ENCODE data around the gene CIDEB. TPM values are rescaled to one million over a fixed set of nuclear protein-coding genes. Genes with fewer than 3 reads are reported as not detected.

The CIDEB gene
- total and polyA plus RNA-seq, 2 of the 13 experiments (the other 11 are each of a cell fraction or from before 2014, with no cell fraction given): 35.8 to 110 TPM

DNA sequence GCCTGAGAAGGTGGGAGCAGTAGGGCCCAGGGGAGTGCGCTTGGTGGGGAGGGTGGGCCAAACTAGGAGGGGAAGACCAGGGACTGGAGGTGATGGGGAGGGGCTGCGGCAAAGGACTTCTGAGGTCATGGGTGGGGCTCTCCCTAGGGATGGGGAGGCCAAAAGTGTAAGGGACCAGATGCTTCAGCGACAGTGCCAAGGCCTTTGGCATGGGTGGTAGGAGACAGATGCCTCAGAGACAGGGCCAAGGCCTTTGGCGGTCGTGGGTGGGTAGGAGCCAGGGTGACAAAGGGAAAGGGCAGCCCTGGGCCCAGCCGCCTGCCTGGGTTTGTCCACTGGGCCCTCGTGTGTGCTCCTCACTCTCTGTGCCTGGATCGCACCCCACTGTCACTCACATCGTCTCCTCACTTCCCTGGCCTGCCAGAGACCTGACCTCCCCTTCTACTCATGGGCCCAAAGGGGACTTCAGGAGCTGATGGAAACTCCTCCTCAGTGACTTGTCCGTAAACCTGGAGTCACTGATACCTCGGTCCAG, 23.2 kb downstream of the CIDEB start (continued):
- TF ChIP-seq, protein P1, sequence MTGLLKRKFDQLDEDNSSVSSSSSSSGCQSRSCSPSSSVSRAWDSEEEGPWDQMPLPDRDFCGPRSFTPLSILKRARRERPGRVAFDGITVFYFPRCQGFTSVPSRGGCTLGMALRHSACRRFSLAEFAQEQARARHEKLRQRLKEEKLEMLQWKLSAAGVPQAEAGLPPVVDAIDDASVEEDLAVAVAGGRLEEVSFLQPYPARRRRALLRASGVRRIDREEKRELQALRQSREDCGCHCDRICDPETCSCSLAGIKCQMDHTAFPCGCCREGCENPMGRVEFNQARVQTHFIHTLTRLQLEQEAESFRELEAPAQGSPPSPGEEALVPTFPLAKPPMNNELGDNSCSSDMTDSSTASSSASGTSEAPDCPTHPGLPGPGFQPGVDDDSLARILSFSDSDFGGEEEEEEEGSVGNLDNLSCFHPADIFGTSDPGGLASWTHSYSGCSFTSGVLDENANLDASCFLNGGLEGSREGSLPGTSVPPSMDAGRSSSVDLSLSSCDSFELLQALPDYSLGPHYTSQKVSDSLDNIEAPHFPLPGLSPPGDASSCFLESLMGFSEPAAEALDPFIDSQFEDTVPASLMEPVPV (CRISPR knock-in tag; IDR thresholded peaks at IDR 0.05): no peak

DNA sequence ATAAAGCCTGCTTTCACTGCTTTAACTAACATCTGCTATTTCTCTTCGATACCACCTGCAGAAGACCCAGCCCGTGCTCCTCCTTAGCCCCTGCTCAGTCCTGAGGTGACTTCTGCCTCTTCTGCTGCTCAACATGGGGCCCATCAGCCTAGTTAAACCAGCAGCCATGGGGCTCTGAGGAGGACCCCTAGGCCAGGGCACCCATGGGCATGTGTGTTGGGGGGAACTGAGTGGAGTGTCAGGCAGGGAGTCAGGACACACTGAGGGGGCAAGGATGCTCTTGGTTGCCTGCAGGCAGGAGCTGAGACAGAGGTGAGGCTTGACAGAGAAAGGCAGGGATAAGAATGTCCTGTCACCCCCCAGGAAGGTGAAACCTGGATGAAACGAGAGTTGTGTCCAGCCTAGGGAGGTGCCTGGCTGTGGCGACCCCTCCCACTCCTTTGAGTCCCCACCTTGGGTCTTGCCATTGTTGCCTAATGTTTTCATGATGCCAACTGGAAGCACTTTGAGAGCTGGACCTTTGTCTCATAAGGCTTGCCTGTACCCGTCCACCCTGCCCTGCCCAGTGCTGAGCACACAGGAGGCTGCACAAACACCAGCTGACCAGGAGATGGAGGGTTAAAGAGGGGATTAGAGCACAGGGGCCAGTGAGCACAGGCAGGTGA, 23.8 kb downstream of the CIDEB start:
- ATAC-seq (peak; percentile 6), FAIRE-seq (no peak), DNase-seq (ENCODE audit: low spot score) (no peak)
- in situ Hi-C loops (cut with HindIII; ENCODE audit: extremely low pct_ligation_motif_present, low pct_unique_long_range_greater_than_20kb) (no loop called here), intact Hi-C loops (cut with micrococcal nuclease; ENCODE audit: unreplicated experiment) (no loop called here)
- Histone ChIP-seq H3K9me3 (ENCODE audit: low read length) (no peaks in the 10 kb centered on the region), H4K20me1 (ENCODE audit: insufficient read depth, low read length) (no peaks in the 10 kb centered on the region), H3K27ac (ENCODE audit: extremely low read length, insufficient read depth, low read length) (no peak overlapping the region), H3K79me2 (ENCODE audit: insufficient read depth, low read length) (no peaks in the 10 kb centered on the region), H3K4me1 (ENCODE audit: insufficient read depth, low read length) (no peaks in the 10 kb centered on the region), H3K4me2 (ENCODE audit: low read depth, low read length) (no peak overlapping the region), H3K27me3 (ENCODE audit: control insufficient read depth in 1 of 2, insufficient read depth in 2 of 2, low read length in 2 of 2) (no peaks in the 10 kb centered on the region), H2AFZ (ENCODE audit: low read length) (no peak overlapping the region), H3K36me3 (replicated peaks in 1 of 2; ENCODE audit: control insufficient read depth in 1 of 2, insufficient read depth in 2 of 2, low read length in 2 of 2) (no peaks in the 10 kb centered on the region), H3K4me3 (replicated peaks in 1 of 3; ENCODE audit: insufficient read depth in 1 of 3, low read depth in 2 of 3, low read length in 3 of 3) (no peak overlapping the region), H3K9ac (ENCODE audit: insufficient read depth, low read depth, low read length) (no peak overlapping the region)
- ChIA-PET POLR2A (interaction anchor here (1.1 to 2.4 kb wide), 5 partner anchors 10 to 41 kb away, joined by 3 to 23 read pairs (median 6); partner anchors contain the start of genes CIDEB, DHRS1, NOP9 and RABGGTA), CTCF (ENCODE audit: low intra/inter-chr PET ratio, low total read pairs) (no interaction called here)
- 87% methylated on average over 5 of the region's 5 CpGs for WGBS (ENCODE audit: low lambda C conversion rate)
- BruUV-seq (replicated peaks): no TSS peak
- peak; percentile 17; the same call in 1 of the 2 replicates for TF ChIP-seq KAT2B (IDR thresholded peaks at IDR 0.05; ENCODE audit: borderline replicate concordance, low read depth, low read length)
- peak; percentile 25; the same call in 1 of the 2 replicates for TF ChIP-seq BORCS8-MEF2B (CRISPR knock-in tag; IDR thresholded peaks at IDR 0.05)
- no peak for TF ChIP-seq HDAC1 (CRISPR knock-in tag; IDR thresholded peaks at IDR 0.05)
- TF ChIP-seq HNRNPK (IDR thresholded peaks at IDR 0.05; ENCODE audit: low read depth, low read length, poor library complexity, severe bottlenecking): no peak
- TF ChIP-seq ZNF768 (CRISPR knock-in tag; IDR thresholded peaks at IDR 0.05): no peak
- TF ChIP-seq, protein P2, sequence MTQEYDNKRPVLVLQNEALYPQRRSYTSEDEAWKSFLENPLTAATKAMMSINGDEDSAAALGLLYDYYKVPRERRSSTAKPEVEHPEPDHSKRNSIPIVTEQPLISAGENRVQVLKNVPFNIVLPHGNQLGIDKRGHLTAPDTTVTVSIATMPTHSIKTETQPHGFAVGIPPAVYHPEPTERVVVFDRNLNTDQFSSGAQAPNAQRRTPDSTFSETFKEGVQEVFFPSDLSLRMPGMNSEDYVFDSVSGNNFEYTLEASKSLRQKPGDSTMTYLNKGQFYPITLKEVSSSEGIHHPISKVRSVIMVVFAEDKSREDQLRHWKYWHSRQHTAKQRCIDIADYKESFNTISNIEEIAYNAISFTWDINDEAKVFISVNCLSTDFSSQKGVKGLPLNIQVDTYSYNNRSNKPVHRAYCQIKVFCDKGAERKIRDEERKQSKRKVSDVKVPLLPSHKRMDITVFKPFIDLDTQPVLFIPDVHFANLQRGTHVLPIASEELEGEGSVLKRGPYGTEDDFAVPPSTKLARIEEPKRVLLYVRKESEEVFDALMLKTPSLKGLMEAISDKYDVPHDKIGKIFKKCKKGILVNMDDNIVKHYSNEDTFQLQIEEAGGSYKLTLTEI (CRISPR knock-in tag; conservative IDR thresholded peaks at IDR 0.05): no peak
- no peak for TF ChIP-seq ZNF264 (CRISPR knock-in tag; IDR thresholded peaks at IDR 0.05)
- 0 out of 2 replicates have a peak, but pooled peaks have one; percentile 3 for TF ChIP-seq DNMT1 (CRISPR knock-in tag; IDR thresholded peaks at IDR 0.05)
- TF ChIP-seq ZNF549 (CRISPR knock-in tag; IDR thresholded peaks at IDR 0.05): no peak
- TF ChIP-seq AKAP8 (CRISPR knock-in tag; IDR thresholded peaks at IDR 0.05): peak; percentile 18; the same call in 1 of the 2 replicates
- TF ChIP-seq, protein P3, sequence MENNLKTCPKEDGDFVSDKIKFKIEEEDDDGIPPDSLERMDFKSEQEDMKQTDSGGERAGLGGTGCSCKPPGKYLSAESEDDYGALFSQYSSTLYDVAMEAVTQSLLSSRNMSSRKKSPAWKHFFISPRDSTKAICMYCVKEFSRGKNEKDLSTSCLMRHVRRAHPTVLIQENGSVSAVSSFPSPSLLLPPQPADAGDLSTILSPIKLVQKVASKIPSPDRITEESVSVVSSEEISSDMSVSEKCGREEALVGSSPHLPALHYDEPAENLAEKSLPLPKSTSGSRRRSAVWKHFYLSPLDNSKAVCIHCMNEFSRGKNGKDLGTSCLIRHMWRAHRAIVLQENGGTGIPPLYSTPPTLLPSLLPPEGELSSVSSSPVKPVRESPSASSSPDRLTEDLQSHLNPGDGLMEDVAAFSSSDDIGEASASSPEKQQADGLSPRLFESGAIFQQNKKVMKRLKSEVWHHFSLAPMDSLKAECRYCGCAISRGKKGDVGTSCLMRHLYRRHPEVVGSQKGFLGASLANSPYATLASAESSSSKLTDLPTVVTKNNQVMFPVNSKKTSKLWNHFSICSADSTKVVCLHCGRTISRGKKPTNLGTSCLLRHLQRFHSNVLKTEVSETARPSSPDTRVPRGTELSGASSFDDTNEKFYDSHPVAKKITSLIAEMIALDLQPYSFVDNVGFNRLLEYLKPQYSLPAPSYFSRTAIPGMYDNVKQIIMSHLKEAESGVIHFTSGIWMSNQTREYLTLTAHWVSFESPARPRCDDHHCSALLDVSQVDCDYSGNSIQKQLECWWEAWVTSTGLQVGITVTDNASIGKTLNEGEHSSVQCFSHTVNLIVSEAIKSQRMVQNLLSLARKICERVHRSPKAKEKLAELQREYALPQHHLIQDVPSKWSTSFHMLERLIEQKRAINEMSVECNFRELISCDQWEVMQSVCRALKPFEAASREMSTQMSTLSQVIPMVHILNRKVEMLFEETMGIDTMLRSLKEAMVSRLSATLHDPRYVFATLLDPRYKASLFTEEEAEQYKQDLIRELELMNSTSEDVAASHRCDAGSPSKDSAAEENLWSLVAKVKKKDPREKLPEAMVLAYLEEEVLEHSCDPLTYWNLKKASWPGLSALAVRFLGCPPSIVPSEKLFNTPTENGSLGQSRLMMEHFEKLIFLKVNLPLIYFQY (CRISPR knock-in tag; IDR thresholded peaks at IDR 0.05; ENCODE audit: borderline replicate concordance): no peak
- TF ChIP-seq, protein P4, sequence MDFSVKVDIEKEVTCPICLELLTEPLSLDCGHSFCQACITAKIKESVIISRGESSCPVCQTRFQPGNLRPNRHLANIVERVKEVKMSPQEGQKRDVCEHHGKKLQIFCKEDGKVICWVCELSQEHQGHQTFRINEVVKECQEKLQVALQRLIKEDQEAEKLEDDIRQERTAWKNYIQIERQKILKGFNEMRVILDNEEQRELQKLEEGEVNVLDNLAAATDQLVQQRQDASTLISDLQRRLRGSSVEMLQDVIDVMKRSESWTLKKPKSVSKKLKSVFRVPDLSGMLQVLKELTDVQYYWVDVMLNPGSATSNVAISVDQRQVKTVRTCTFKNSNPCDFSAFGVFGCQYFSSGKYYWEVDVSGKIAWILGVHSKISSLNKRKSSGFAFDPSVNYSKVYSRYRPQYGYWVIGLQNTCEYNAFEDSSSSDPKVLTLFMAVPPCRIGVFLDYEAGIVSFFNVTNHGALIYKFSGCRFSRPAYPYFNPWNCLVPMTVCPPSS (IDR thresholded peaks at IDR 0.05): 0 out of 2 replicates have a peak, but pooled peaks have one; percentile 23

Data from HepG2 (cell line).